Activated T-helper 1 cell treated with anti-CD3 and anti-CD28 coated beads, Interleukin-12 subunit alpha, Interleukin-12 subunit beta, Interleukin-2, Interleukin-4 antibody, amounts not matched to agents 30 ng/mL and 10 ng/mL and 1 ng/mL, durations not matched to agents 14 hours and 24 hours and 36 hours (primary cell): ENCODE results near the gene CRISP1. TPM values are rescaled to one million over a fixed set of nuclear protein-coding genes. Genes with fewer than 3 reads are reported as not detected.
"Not testable (repeated sequence)": the region's sequence is repeated elsewhere in the genome, so short reads cannot be mapped to it uniquely, and the experiment has no call there.

ENCODE experiments used
- DNase-seq: peaks from one replicate; pipeline ENCODE4 v3.0.0; 2021; ENCODE audit warnings: low spot score
- H3K27ac Mint-ChIP-seq: one replicate; pipeline ENCODE4 v1.8.0; 2021; ENCODE audit warnings: mild to moderate bottlenecking, mixed read lengths
- H3K27me3 Mint-ChIP-seq: one replicate; pipeline ENCODE4 v1.8.0; 2022; ENCODE audit warnings: mild to moderate bottlenecking, moderate library complexity, mixed read lengths; ENCODE audit not compliant: insufficient read depth
- H3K36me3 Mint-ChIP-seq: one replicate; pipeline ENCODE4 v1.8.0; 2021; ENCODE audit warnings: low read depth, mixed read lengths
- H3K4me1 Mint-ChIP-seq: one replicate; pipeline ENCODE4 v1.8.0; 2021; ENCODE audit warnings: low read depth, mixed read lengths
- H3K4me3 Mint-ChIP-seq: one replicate; pipeline ENCODE4 v1.8.0; 2021; ENCODE audit warnings: mild to moderate bottlenecking, moderate library complexity, mixed read lengths
- H3K9me3 Mint-ChIP-seq: one replicate; pipeline ENCODE4 v1.8.0; 2021; ENCODE audit warnings: mixed read lengths
- intact Hi-C: fragments of 100-400 bp; cut with micrococcal nuclease; formaldehyde crosslinking; loops from one replicate; pipeline ENCODE4 v1.15.1; 2024
- total RNA-seq: library from RNA; stranded (reverse); gene quantifications from 2 replicates; pipeline ENCODE4 v1.2.3, GENCODE V29; 2022

Gene CRISP1
- total RNA-seq, 1 donor from 2014 or later: not detected

DNA sequence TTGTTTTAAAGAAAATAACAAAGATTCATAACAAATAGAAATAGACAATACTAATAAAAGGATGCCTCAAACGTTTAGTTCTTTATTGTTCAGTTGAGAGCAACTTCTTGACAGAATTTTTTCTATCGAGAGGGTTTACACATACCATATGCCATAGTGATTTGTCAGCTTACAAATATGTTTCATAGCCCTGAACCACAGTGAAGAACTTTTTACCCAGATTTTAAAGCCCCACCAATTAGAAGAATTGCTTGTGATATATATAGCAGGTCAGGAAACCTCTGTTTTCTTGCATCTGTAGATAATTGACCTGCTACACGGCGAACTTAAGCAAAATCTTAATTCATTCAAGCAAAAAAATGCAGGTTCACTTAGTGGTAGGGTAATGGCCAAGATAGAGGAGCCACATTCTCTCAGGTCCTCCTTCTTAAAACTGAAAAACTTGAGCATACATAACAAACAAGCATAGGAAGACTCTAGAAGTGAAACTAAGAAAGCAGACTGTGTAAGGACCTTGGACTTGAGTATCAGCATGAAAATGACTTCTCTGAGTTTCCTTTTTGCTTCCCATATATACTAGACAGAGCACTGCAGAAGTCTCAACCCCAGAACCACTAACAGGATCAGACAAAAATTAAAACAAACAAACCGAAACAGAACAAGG lies 39.5 kb downstream of the CRISP1 start:
- Mint-ChIP-seq H3K36me3 (no peaks in the 10 kb centered on the region), H3K27ac (no peak overlapping the region), H3K27me3 (no peaks in the 10 kb centered on the region), H3K4me1 (no peaks in the 10 kb centered on the region), H3K4me3 (no peak overlapping the region), H3K9me3 (no peaks in the 10 kb centered on the region)
- no peak for DNase-seq
- intact Hi-C loops: no loop called here

DNA sequence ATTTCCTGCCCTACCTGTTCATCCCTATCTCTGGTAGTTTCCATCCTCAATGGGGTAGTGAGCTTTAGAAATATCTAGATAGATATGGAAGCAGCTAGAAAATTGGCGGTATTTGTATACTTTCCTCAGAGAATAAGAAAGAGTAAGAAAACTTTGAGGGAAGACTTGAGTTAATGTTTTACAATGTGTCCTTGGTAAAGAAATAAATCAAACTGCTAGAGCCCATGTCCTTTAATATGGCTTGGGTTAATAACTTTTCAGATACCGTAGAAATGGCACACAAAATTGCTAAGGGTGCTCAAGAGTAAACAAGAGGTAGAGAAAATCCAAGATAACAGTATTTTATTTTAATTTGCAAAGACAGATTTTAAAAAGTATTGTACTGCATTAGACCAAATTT lies 51.2 kb downstream of the CRISP1 start:
- Mint-ChIP-seq H3K27me3 (no peaks in the 10 kb centered on the region), H3K9me3 (no peaks in the 10 kb centered on the region), H3K4me1 (no peaks in the 10 kb centered on the region), H3K4me3 (no peak overlapping the region), H3K36me3 (no peaks in the 10 kb centered on the region), H3K27ac (no peak overlapping the region)
- no peak for DNase-seq
- intact Hi-C loops: no loop called here

DNA sequence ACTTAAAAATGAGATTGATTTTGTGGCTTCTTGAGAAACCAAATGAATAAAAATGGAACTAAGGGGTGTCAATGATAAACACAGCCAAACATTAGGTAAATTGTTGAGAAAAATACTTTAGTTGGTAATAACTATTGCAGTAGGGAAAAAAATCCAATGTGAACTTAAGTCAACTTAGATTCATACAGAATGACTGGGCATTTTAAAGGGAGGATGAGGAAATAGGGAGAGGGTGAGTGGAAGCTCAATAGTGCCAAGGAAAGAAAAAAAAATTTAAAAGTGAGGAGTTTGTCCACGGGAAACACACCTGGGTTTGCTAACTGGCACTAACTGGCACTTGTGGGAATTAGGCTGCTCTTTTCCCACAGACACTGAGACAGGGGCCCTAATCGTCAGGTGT lies 53.1 kb downstream of the CRISP1 start:
- no peak overlapping the region for H3K27ac Mint-ChIP-seq
- intact Hi-C loops: no loop called here
- no peaks in the 10 kb centered on the region for H3K27me3 Mint-ChIP-seq
- no peaks in the 10 kb centered on the region for H3K4me1 Mint-ChIP-seq
- no peaks in the 10 kb centered on the region for H3K36me3 Mint-ChIP-seq
- DNase-seq: no peak
- no peak overlapping the region for H3K4me3 Mint-ChIP-seq
- no peaks in the 10 kb centered on the region for H3K9me3 Mint-ChIP-seq

DNA sequence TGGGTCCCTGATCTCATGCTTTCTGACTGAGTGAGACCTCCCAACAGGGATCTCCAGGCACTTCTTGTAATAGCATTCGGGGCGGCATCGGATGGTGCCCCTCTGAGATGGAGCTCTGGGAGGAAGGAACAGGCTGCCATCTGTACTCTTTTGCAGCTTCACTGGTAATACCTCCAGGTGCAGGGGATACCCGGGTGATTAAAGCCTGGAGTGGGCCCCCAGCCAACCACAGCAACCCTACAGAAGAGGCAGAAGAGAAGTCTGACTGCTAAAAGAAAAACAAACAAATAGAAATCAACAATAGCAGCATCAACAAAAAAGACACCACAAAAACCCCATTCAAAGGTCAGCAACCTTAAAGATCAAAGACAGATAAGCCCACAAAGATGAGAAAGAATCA lies 60.2 kb downstream of the CRISP1 start:
- DNase-seq: no peak
- intact Hi-C loops: no loop called here
- Mint-ChIP-seq H3K4me1 (no peaks in the 10 kb centered on the region), H3K27ac (no peak overlapping the region), H3K27me3 (peaks cover 2% of the 10 kb centered on the region), H3K4me3 (no peak overlapping the region), H3K36me3 (no peaks in the 10 kb centered on the region), H3K9me3 (no peaks in the 10 kb centered on the region)

DNA sequence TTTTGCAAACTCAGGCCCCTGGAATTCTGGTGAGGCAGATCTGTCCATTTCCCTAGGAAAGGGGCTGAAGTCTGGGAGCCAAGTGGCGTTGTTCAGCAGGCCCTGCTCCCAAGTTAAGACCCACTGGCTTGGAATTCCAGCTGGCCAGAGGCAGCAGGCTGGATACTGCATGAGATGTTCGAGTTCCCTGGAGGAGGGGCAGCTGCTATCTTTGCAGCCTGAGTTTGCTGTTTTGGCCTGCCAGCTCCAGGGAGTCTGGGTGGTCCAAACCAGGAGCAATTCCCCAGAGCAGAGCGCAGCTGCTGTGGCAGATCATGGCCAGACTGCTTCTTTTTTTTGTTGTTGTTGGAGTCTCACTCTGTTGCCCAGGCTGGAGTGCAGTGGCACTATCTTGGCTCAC lies 61.1 kb downstream of the CRISP1 start:
- H3K4me3 Mint-ChIP-seq: no peak overlapping the region
- H3K27ac Mint-ChIP-seq: no peak overlapping the region
- no peaks in the 10 kb centered on the region for H3K4me1 Mint-ChIP-seq
- no peaks in the 10 kb centered on the region for H3K36me3 Mint-ChIP-seq
- no peaks in the 10 kb centered on the region for H3K9me3 Mint-ChIP-seq
- peaks cover 2% of the 10 kb centered on the region for H3K27me3 Mint-ChIP-seq
- no peak for DNase-seq
- intact Hi-C loops: no loop called here

DNA sequence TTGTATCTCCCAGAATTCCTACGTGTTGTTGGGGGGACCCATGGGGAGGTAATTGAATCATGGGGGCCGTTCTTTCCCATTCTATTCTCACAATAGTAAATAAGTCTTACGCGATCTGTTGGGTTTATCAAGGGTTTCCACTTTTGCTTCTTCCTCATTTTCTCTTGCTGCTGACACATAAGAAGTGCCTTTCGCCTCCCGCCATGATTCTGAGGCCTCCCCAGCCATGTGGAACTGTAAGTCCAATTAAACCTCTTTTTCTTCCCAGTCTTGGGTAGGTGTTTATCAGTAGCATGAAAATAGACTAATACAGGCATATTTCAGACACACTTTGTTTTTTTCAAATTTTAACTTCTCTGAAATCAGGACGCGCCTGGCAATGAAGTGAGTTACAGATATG lies 64.8 kb downstream of the CRISP1 start:
- Mint-ChIP-seq H3K4me3 (no peak overlapping the region), H3K27me3 (peaks cover 2% of the 10 kb centered on the region), H3K9me3 (no peaks in the 10 kb centered on the region), H3K36me3 (no peaks in the 10 kb centered on the region), H3K4me1 (no peaks in the 10 kb centered on the region), H3K27ac (no peak overlapping the region)
- DNase-seq: no peak
- intact Hi-C loops: no loop called here

DNA sequence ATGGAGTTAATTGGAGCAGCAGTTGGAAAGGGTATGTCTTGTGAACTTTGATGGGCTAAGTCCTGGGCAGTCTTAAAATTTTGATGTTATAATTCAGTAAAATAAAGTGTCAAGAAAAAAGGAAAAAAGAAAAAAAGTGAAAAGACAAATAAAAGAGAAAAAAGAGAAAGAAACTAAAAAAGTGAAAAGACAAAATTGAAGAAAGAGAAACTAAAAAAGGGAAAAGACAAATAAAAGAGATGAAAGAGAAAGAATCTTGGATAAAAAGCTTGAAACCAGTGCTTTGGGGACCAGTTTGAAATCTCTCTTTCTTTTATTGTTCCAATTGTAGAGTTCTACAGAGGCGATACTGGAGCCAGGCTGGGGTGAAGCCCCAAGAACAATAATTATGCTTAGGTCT lies 67.2 kb downstream of the CRISP1 start:
- DNase-seq: no peak
- intact Hi-C loops: no loop called here
- H3K9me3 Mint-ChIP-seq: no peaks in the 10 kb centered on the region
- no peaks in the 10 kb centered on the region for H3K36me3 Mint-ChIP-seq
- H3K4me1 Mint-ChIP-seq: no peaks in the 10 kb centered on the region
- H3K27ac Mint-ChIP-seq: no peak overlapping the region
- no peak overlapping the region for H3K4me3 Mint-ChIP-seq
- no peaks in the 10 kb centered on the region for H3K27me3 Mint-ChIP-seq

DNA sequence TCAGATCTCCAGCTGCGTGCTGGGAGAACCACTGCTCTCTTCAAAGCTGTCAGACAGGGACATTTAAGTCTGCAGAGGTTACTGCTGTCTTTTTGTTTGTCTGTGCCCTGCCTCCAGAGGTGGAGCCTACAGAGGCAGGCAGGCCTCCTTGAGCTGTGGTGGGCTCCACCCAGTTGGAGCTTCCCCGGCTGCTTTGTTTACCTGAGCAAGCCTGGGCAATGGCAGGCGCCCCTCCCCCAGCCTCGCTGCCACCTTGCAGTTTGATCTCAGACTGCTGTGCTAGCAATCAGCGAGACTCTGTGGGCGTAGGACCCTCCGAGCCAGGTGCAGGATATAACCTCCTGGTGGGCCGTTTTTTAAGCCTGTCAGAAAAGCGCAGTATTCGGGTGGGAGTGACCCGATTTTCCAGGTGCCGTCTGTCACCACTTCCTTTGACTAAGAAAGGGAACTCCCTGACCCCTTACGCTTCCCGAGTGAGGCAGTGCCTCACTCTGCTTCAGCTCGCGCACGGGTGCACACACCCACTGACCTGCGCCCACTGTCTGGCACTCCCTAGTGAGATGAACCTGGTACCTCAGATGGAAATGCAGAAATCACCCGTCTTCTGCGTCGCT lies 69.4 kb downstream of the CRISP1 start:
- DNase-seq, H3K4me1 Mint-ChIP-seq, H3K36me3 Mint-ChIP-seq, intact Hi-C loops, H3K4me3 Mint-ChIP-seq, H3K27me3 Mint-ChIP-seq, H3K9me3 Mint-ChIP-seq, H3K27ac Mint-ChIP-seq: not testable (repeated sequence)

DNA sequence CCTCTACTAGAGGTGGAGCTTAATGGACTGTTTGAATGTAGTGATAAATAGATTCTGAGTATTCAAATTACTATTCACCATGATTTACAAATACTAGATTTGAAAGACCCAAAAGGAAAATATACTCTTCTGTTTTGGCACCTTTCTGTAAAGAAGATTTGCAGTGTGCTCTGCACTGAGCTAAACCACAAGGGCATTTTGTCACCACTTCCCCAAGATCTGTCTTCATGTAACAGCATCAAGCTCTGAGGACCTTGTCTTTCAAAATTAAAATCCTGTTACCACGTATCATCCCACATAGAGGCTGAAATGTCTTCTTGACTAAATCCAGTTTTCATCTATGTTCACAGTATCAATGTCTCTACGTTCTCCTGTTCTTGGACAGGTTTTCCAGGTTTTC lies 76.0 kb downstream of the CRISP1 start:
- no peak overlapping the region for H3K4me3 Mint-ChIP-seq
- no peaks in the 10 kb centered on the region for H3K9me3 Mint-ChIP-seq
- no peak overlapping the region for H3K27ac Mint-ChIP-seq
- intact Hi-C loops: no loop called here
- H3K36me3 Mint-ChIP-seq: no peaks in the 10 kb centered on the region
- DNase-seq: no peak
- no peaks in the 10 kb centered on the region for H3K4me1 Mint-ChIP-seq
- H3K27me3 Mint-ChIP-seq: no peaks in the 10 kb centered on the region

DNA sequence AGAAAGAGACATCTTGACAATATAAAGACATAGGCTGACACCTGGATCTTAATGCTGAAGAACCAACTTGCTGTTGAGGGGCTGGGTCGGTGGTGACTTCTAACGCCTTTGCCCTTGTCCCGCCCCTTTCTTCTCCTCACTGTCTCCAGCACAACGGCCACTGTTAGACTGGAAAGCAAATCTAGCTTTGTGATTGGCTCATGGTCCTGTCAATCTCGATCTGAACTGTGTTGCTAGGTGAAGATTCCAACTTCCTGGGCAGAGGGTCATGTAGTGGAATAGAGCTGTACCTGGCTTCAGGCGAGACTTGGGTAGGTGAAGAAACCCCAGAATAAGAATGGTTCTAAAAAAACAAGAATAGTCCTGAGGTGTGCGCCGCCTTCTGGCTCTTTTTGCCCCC lies 79.2 kb downstream of the CRISP1 start, which contains the start of gene PGK2:
Gene PGK2, minus strand, starts transcription at position 110 of the 400 bp plus-strand sequence. Its CDS starts 98 bp downstream, at position 12.
- H3K27ac Mint-ChIP-seq: no peak within 1 kb of the TSS
- H3K27me3 Mint-ChIP-seq: no peaks in the 10 kb centered on the region
- H3K36me3 Mint-ChIP-seq: no peaks in the 10 kb centered on the region
- DNase-seq: no peak
- no peak within 1 kb of the TSS for H3K4me3 Mint-ChIP-seq
- no peaks in the 10 kb centered on the region for H3K9me3 Mint-ChIP-seq
- intact Hi-C loops: no loop called here
- no peaks in the 10 kb centered on the region for H3K4me1 Mint-ChIP-seq

DNA sequence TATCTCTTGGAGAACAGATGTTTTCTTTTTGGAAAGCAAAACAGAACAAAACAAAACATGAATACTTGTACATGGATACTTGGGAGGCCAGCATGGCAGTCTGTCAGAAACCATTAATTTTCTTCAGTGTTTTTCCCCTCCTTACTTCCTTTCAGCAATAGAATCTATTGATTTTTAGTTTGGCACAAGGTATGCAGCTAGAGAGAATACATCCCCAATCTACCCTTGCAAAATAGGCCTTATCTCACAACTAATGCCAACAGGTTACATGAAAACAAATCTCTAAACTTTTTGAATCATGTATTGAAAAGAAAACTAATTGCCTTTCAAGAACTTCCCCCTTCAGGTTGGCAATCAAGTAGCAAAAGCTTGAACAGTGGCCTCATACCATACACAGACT lies 82.1 kb downstream of the CRISP1 start:
- no peak overlapping the region for H3K27ac Mint-ChIP-seq
- no peak for DNase-seq
- no peaks in the 10 kb centered on the region for H3K36me3 Mint-ChIP-seq
- intact Hi-C loops: no loop called here
- H3K9me3 Mint-ChIP-seq: no peaks in the 10 kb centered on the region
- H3K4me1 Mint-ChIP-seq: no peaks in the 10 kb centered on the region
- no peaks in the 10 kb centered on the region for H3K27me3 Mint-ChIP-seq
- no peak overlapping the region for H3K4me3 Mint-ChIP-seq
